SK-N-SH treated with all-trans-retinoic acid at 6 μM for 48 hours (cell line): ENCODE results near the gene DTWD2.

Experiments
- ARNTL ChIP-seq: fragments of 450-650 bp; formaldehyde crosslinking; IDR thresholded peaks from 2 replicates; pipeline ENCODE4 v1.5.0; 2020; ENCODE audit warnings: low read depth, mild to moderate bottlenecking, moderate library complexity, borderline replicate concordance
- BACH2 ChIP-seq: fragments of 250-450 bp; sonication (Bioruptor Pico); IDR thresholded peaks from 2 replicates; pipeline ENCODE4 v1.9.0; 2021; ENCODE audit warnings: mild to moderate bottlenecking, borderline replicate concordance
- CSDC2 ChIP-seq: fragments of 250-450 bp; sonication (Bioruptor Pico); IDR thresholded peaks from 2 replicates; pipeline ENCODE4 v1.5.0; 2020; ENCODE audit warnings: mild to moderate bottlenecking, moderate library complexity
- ESRRG ChIP-seq: fragments of 250-450 bp; sonication (Bioruptor Pico); IDR thresholded peaks from 2 replicates; pipeline ENCODE4 v1.6.1; 2021; ENCODE audit warnings: mild to moderate bottlenecking
- GLIS3 ChIP-seq: fragments of 250-450 bp; sonication (Bioruptor Pico); IDR thresholded peaks from 2 replicates; pipeline ENCODE4 v1.5.0; 2020; ENCODE audit warnings: mild to moderate bottlenecking, moderate library complexity
- PPARA ChIP-seq: fragments of 250-450 bp; sonication (Bioruptor Pico); IDR thresholded peaks from 2 replicates; pipeline ENCODE4 v1.5.0; 2020; ENCODE audit warnings: mild to moderate bottlenecking, borderline replicate concordance
- ZFP3 ChIP-seq: fragments of 250-450 bp; sonication (Bioruptor Pico); IDR thresholded peaks from 2 replicates; pipeline ENCODE4 v1.5.0; 2020; ENCODE audit warnings: mild to moderate bottlenecking, moderate library complexity
- ZNF565 ChIP-seq: fragments of 450-650 bp; formaldehyde crosslinking; conservative IDR thresholded peaks from 2 replicates; pipeline ENCODE4 v1.5.0; 2020; ENCODE audit warnings: low read depth, mild to moderate bottlenecking, moderate library complexity
- ZNF70 ChIP-seq: fragments of 450-650 bp; formaldehyde crosslinking; IDR thresholded peaks from 2 replicates; pipeline ENCODE4 v1.5.0; 2020; ENCODE audit warnings: mild to moderate bottlenecking, moderate library complexity
- TF ChIP-seq, protein P1 (sequence below): fragments of 250-450 bp; sonication (Bioruptor Pico); IDR thresholded peaks from 2 replicates; pipeline ENCODE4 v1.5.0; 2020; ENCODE audit warnings: mild to moderate bottlenecking, moderate library complexity
- TF ChIP-seq, protein P2 (sequence below): fragments of 250-450 bp; sonication (Bioruptor Pico); IDR thresholded peaks from 2 replicates; pipeline ENCODE4 v1.5.1; 2020; ENCODE audit warnings: low read depth, mild to moderate bottlenecking, moderate library complexity
- TF ChIP-seq, protein P3 (sequence below): fragments of 250-450 bp; sonication (Bioruptor Pico); IDR thresholded peaks from 2 replicates; pipeline ENCODE4 v1.8.0; 2020; ENCODE audit warnings: mild to moderate bottlenecking, moderate library complexity, borderline replicate concordance
- TF ChIP-seq, protein P4 (sequence below): fragments of 250-450 bp; sonication (Bioruptor Pico); IDR thresholded peaks from 2 replicates; pipeline ENCODE4 v1.8.0; 2021; ENCODE audit warnings: low read depth, mild to moderate bottlenecking, moderate library complexity, borderline replicate concordance

DNA sequence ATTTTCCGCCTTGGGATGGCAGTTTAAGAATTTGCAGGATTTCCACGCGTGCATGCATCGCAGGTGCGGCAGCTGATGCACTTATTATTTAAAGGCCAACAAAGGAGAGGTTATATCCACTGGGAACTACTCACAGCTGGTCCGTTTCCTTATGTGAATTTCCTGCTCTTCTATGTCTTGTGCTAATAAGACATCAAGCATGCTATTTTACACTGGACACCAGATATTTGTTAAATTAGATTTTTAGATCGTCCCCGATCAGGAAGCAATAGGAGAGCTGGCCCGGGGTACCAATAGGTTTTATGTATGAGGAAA is 476 bp upstream of the DTWD2 start:
- TF ChIP-seq ZNF565 (no peak), PPARA (no peak), ZFP3 (CRISPR knock-in tag) (no peak), CSDC2 (CRISPR knock-in tag) (no peak), ESRRG (CRISPR knock-in tag) (no peak), ZNF70 (CRISPR knock-in tag) (no peak), ARNTL (no peak), GLIS3 (CRISPR knock-in tag) (no peak), BACH2 (CRISPR knock-in tag) (no peak)
- TF ChIP-seq, protein P1, sequence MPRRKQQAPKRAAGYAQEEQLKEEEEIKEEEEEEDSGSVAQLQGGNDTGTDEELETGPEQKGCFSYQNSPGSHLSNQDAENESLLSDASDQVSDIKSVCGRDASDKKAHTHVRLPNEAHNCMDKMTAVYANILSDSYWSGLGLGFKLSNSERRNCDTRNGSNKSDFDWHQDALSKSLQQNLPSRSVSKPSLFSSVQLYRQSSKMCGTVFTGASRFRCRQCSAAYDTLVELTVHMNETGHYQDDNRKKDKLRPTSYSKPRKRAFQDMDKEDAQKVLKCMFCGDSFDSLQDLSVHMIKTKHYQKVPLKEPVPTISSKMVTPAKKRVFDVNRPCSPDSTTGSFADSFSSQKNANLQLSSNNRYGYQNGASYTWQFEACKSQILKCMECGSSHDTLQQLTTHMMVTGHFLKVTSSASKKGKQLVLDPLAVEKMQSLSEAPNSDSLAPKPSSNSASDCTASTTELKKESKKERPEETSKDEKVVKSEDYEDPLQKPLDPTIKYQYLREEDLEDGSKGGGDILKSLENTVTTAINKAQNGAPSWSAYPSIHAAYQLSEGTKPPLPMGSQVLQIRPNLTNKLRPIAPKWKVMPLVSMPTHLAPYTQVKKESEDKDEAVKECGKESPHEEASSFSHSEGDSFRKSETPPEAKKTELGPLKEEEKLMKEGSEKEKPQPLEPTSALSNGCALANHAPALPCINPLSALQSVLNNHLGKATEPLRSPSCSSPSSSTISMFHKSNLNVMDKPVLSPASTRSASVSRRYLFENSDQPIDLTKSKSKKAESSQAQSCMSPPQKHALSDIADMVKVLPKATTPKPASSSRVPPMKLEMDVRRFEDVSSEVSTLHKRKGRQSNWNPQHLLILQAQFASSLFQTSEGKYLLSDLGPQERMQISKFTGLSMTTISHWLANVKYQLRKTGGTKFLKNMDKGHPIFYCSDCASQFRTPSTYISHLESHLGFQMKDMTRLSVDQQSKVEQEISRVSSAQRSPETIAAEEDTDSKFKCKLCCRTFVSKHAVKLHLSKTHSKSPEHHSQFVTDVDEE (CRISPR knock-in tag) = no peak
- TF ChIP-seq, protein P2, sequence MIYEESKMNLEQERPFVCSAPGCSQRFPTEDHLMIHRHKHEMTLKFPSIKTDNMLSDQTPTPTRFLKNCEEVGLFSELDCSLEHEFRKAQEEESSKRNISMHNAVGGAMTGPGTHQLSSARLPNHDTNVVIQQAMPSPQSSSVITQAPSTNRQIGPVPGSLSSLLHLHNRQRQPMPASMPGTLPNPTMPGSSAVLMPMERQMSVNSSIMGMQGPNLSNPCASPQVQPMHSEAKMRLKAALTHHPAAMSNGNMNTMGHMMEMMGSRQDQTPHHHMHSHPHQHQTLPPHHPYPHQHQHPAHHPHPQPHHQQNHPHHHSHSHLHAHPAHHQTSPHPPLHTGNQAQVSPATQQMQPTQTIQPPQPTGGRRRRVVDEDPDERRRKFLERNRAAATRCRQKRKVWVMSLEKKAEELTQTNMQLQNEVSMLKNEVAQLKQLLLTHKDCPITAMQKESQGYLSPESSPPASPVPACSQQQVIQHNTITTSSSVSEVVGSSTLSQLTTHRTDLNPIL = no peak
- TF ChIP-seq, protein P3, sequence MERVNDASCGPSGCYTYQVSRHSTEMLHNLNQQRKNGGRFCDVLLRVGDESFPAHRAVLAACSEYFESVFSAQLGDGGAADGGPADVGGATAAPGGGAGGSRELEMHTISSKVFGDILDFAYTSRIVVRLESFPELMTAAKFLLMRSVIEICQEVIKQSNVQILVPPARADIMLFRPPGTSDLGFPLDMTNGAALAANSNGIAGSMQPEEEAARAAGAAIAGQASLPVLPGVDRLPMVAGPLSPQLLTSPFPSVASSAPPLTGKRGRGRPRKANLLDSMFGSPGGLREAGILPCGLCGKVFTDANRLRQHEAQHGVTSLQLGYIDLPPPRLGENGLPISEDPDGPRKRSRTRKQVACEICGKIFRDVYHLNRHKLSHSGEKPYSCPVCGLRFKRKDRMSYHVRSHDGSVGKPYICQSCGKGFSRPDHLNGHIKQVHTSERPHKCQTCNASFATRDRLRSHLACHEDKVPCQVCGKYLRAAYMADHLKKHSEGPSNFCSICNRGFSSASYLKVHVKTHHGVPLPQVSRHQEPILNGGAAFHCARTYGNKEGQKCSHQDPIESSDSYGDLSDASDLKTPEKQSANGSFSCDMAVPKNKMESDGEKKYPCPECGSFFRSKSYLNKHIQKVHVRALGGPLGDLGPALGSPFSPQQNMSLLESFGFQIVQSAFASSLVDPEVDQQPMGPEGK (CRISPR knock-in tag) = no peak
- TF ChIP-seq, protein P4, sequence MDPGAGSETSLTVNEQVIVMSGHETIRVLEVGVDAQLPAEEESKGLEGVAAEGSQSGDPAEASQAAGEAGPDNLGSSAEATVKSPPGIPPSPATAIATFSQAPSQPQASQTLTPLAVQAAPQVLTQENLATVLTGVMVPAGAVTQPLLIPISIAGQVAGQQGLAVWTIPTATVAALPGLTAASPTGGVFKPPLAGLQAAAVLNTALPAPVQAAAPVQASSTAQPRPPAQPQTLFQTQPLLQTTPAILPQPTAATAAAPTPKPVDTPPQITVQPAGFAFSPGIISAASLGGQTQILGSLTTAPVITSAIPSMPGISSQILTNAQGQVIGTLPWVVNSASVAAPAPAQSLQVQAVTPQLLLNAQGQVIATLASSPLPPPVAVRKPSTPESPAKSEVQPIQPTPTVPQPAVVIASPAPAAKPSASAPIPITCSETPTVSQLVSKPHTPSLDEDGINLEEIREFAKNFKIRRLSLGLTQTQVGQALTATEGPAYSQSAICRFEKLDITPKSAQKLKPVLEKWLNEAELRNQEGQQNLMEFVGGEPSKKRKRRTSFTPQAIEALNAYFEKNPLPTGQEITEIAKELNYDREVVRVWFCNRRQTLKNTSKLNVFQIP = no peak
